K562 (cell line): Measurements from ENCODE around the gene NDUFB10. TPM values are rescaled to one million over a fixed set of nuclear protein-coding genes. Genes with fewer than 3 reads are reported as not detected.

Experiments used
- GABPB1 ChIP-seq: sonication (generic); formaldehyde crosslinking; IDR thresholded peaks from 2 replicates; pipeline ENCODE4 v1.8.0; 2022; ENCODE audit warnings: mild to moderate bottlenecking, missing genetic modification reagents
- POLR2G ChIP-seq: fragments of 200-400 bp; formaldehyde crosslinking; IDR thresholded peaks from 2 replicates; pipeline ENCODE4 v1.6.1; 2017; ENCODE audit warnings: low read depth, mild to moderate bottlenecking, antibody characterized with exemption, low read length, moderate library complexity
- RBFOX2 ChIP-seq: fragments of 200-400 bp; formaldehyde crosslinking; IDR thresholded peaks from 2 replicates; pipeline ENCODE4 v1.6.1; 2017; ENCODE audit warnings: low read depth, mild to moderate bottlenecking, low read length, moderate library complexity
- RBM14 ChIP-seq: fragments of 200-400 bp; formaldehyde crosslinking; IDR thresholded peaks from 2 replicates; pipeline ENCODE4 v1.6.1; 2018; ENCODE audit warnings: low read depth, mild to moderate bottlenecking, low read length, moderate library complexity, borderline replicate concordance; ENCODE audit not compliant: insufficient read depth
- RFX7 ChIP-seq: fragments of 250-450 bp; sonication (Bioruptor Pico); IDR thresholded peaks from 2 replicates; pipeline ENCODE4 v1.5.1; 2021; ENCODE audit warnings: mild to moderate bottlenecking
- TCF7L2 ChIP-seq: fragments of 150-350 bp; IDR thresholded peaks from 2 replicates; pipeline ENCODE4 v1.6.1; 2016; ENCODE audit warnings: low read depth, mild to moderate bottlenecking, low read length, moderate library complexity
- U2AF1 ChIP-seq: fragments of 200-400 bp; formaldehyde crosslinking; optimal IDR thresholded peaks from 2 replicates; pipeline ENCODE3; 2017; ENCODE audit warnings: mild to moderate bottlenecking, low read depth, low read length, moderate library complexity
- XRCC3 ChIP-seq: fragments of 450-650 bp; IDR thresholded peaks from 2 replicates; pipeline ENCODE4 v1.6.1; 2017; ENCODE audit warnings: mild to moderate bottlenecking, moderate library complexity
- ZBED1 ChIP-seq: IDR thresholded peaks from 2 replicates; pipeline ENCODE4 v1.6.1; 2014
- polyA plus RNA-seq, 8 experiments: library from polyadenylated mRNA; depleted of rRNA in 4 of 8; stranded (reverse) in 5 of 8; unstranded in 3 of 8; fragments of >200 nt; fragmentation: Nextera tagmentation in 2 of 8; fragmentation: Illumina TruSeq in 1 of 8; extraction: Ambion mirVana in 2 of 8; extraction: Trizol in 1 of 8; gene quantifications; 2 replicates each; pipeline versions ENCODE4 v1.2.1 to v1.2.3, GENCODE V29; 2011 to 2014; ENCODE audit warnings: inconsistent platforms in 1 of 8, missing spikeins in 1 of 8
- total RNA-seq, 7 experiments: library from RNA; depleted of rRNA in 6 of 7; stranded (reverse); fragments of >200 nt in 6 of 7; fragmentation: Illumina TruSeq in 2 of 7; extraction: Trizol in 2 of 7; gene quantifications; 2 replicates each; pipeline versions ENCODE4 v1.2.1 to v1.2.3, GENCODE V29; 2011 to 2021; ENCODE audit warnings: low replicate concordance in 1 of 7
- TF ChIP-seq, protein P1 (sequence below): fragments of 450-650 bp; formaldehyde crosslinking; IDR thresholded peaks from 2 replicates; pipeline ENCODE4 v1.4.0; 2020; ENCODE audit warnings: mild to moderate bottlenecking, mixed read lengths
- TF ChIP-seq, protein P2 (sequence below), 2 experiments: fragments of 250-450 bp in 1 of 2; fragments of 450-650 bp in 1 of 2; sonication (Bioruptor Pico) in 1 of 2; IDR thresholded peaks; 2 replicates each; pipeline versions ENCODE4 v1.6.1 to v1.8.0; 2016 to 2021; ENCODE audit warnings: mild to moderate bottlenecking in 2 of 2, moderate library complexity in 2 of 2, missing compliant biosample characterization in 1 of 2, missing genetic modification characterization in 1 of 2

Gene NDUFB10
- total and polyA plus RNA-seq, 9 of the 15 experiments (the other 6 are each of a cell fraction or from before 2014, with no cell fraction given), result 69.3 to 527 (median 161) TPM

- TF ChIP-seq GABPB1 (CRISPR knock-in tag), result no peak
- TF ChIP-seq TCF7L2, result no peak
- TF ChIP-seq, protein P1, sequence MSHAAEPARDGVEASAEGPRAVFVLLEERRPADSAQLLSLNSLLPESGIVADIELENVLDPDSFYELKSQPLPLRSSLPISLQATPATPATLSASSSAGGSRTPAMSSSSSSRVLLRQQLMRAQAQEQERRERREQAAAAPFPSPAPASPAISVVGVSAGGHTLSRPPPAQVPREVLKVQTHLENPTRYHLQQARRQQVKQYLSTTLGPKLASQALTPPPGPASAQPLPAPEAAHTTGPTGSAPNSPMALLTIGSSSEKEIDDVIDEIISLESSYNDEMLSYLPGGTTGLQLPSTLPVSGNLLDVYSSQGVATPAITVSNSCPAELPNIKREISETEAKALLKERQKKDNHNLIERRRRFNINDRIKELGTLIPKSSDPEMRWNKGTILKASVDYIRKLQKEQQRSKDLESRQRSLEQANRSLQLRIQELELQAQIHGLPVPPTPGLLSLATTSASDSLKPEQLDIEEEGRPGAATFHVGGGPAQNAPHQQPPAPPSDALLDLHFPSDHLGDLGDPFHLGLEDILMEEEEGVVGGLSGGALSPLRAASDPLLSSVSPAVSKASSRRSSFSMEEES (CRISPR knock-in tag), result no peak
- no peak for TF ChIP-seq RFX7 (CRISPR knock-in tag)
- no peak for TF ChIP-seq XRCC3
- peak; percentile 69 for TF ChIP-seq RBFOX2
- TF ChIP-seq ZBED1, result no peak
- peak; percentile 11; the same call in 1 of the 2 replicates for TF ChIP-seq RBM14
- TF ChIP-seq U2AF1, result no peak
- peak; percentile 1 for TF ChIP-seq POLR2G
- TF ChIP-seq, protein P2, sequence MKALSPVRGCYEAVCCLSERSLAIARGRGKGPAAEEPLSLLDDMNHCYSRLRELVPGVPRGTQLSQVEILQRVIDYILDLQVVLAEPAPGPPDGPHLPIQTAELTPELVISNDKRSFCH (CRISPR knock-in tag; IDR thresholded peaks at IDR 0.05), result no peak
- TF ChIP-seq, protein P2 (tag; IDR thresholded peaks at IDR 0.05), result no peak
Measured at GRCh38 chr16:2005646-2006045, 46.3 kb downstream of the NDUFB10 start (continued).
